NCI-H1105 treated with DMSO at 0.1 percent for 48 hours (cell line): ENCODE data around the gene CABLES1.
A peak's percentile ranks its signal among the peaks of the same experiment; 100 is the strongest.

Experiments
- DNase-seq: peaks from one replicate; lab custom pipeline; 2025; lab: John Stamatoyannopoulos, UW

The CABLES1 gene

GRCh38 chr18:23169673-23170044 is 34.4 kb downstream of the CABLES1 start:
- no peak for DNase-seq

GRCh38 chr18:23170137-23170536 is 34.9 kb downstream of the CABLES1 start:
- no peak for DNase-seq

GRCh38 chr18:23171581-23172156 is 36.4 kb downstream of the CABLES1 start:
- DNase-seq, result no peak

GRCh38 chr18:23172591-23173380 is 37.5 kb downstream of the CABLES1 start:
- DNase-seq, result no peak

GRCh38 chr18:23173912-23174311 is 38.6 kb downstream of the CABLES1 start:
- DNase-seq, result no peak

- no peak for DNase-seq
Measured at GRCh38 chr18:23176701-23177432, 41.6 kb downstream of the CABLES1 start.

GRCh38 chr18:23177433-23178072 is 42.3 kb downstream of the CABLES1 start:
- no peak for DNase-seq

GRCh38 chr18:23178201-23178600 is 42.9 kb downstream of the CABLES1 start:
- DNase-seq, result no peak

- peak; percentile 55 for DNase-seq
Measured at GRCh38 chr18:23178661-23179081, 43.4 kb downstream of the CABLES1 start.

- no peak for DNase-seq
Measured at GRCh38 chr18:23179416-23179815, 44.1 kb downstream of the CABLES1 start.

- DNase-seq, result no peak
Measured at GRCh38 chr18:23181547-23181946, 46.3 kb downstream of the CABLES1 start.

GRCh38 chr18:23182606-23183005 is 47.3 kb downstream of the CABLES1 start:
- no peak for DNase-seq

GRCh38 chr18:23183411-23184150 is 48.3 kb downstream of the CABLES1 start:
- DNase-seq, result no peak

GRCh38 chr18:23186781-23187180 is 51.5 kb downstream of the CABLES1 start:
- no peak for DNase-seq

- DNase-seq, result no peak
Measured at GRCh38 chr18:23188068-23188760, 52.9 kb downstream of the CABLES1 start.

- no peak for DNase-seq
Measured at GRCh38 chr18:23189099-23189498, 53.8 kb downstream of the CABLES1 start.

- DNase-seq, result no peak
Measured at GRCh38 chr18:23189768-23190661, 54.7 kb downstream of the CABLES1 start.

- DNase-seq, result no peak
Measured at GRCh38 chr18:23191232-23191631, 55.9 kb downstream of the CABLES1 start.

- no peak for DNase-seq
Measured at GRCh38 chr18:23193742-23194141, 58.5 kb downstream of the CABLES1 start.
